ENCODE data around the gene PDSS1. TPM values are rescaled to one million over a fixed set of nuclear protein-coding genes. Genes with fewer than 3 reads are reported as not detected.

The PDSS1 gene
- polyA plus RNA-seq, 2 donors = 11.6 to 11.7 TPM

- Histone ChIP-seq H3K27me3 (ENCODE audit: control insufficient read depth in 1 of 2, insufficient read depth in 2 of 2, low read length in 2 of 2) (no peaks in the 10 kb centered on the region), H3K36me3 (ENCODE audit: control insufficient read depth in 2 of 2, insufficient read depth in 2 of 2, low read length in 1 of 2) (peaks cover 0 to 10% of the 10 kb centered on the region in 2 donors), H3K4me1 (ENCODE audit: control insufficient read depth in 2 of 2, insufficient read depth in 2 of 2, low read length in 1 of 2) (no peaks in the 10 kb centered on the region), H3K27ac (ENCODE audit: low read depth in 2 of 2, low read length in 1 of 2) (no peak overlapping the region), H3K4me3 (ENCODE audit: low read depth in 1 of 2, low read length in 2 of 2) (no peak overlapping the region), H3K9me3 (ENCODE audit: control insufficient read depth in 2 of 2, insufficient read depth in 1 of 2, low read depth in 1 of 2, low read length in 1 of 2) (no peaks in the 10 kb centered on the region)
- 88 to 90% methylated on average over 2 of the region's 2 CpGs for WGBS, 2 donors
Measured at GRCh38 chr10:26730552-26730951, 33.1 kb downstream of the PDSS1 start.

GRCh38 chr10:26733750-26734568, 36.5 kb downstream of the PDSS1 start:
- peaks cover 0 to 10% of the 10 kb centered on the region in 2 donors for H3K36me3 ChIP-seq (ENCODE audit: control insufficient read depth in 2 of 2, insufficient read depth in 2 of 2, low read length in 1 of 2)
- peak overlapping the region; percentile 24 to 83 for H3K27ac ChIP-seq (ENCODE audit: low read depth in 2 of 2, low read length in 1 of 2)
- WGBS, 2 donors = 62 to 67% methylated on average over 14 of the region's 14 CpGs
- no peaks in the 10 kb centered on the region for H3K27me3 ChIP-seq (ENCODE audit: control insufficient read depth in 1 of 2, insufficient read depth in 2 of 2, low read length in 2 of 2)
- H3K9me3 ChIP-seq (ENCODE audit: control insufficient read depth in 2 of 2, insufficient read depth in 1 of 2, low read depth in 1 of 2, low read length in 1 of 2) = no peaks in the 10 kb centered on the region
- no peak overlapping the region for H3K4me3 ChIP-seq (ENCODE audit: low read depth in 1 of 2, low read length in 2 of 2)
- H3K4me1 ChIP-seq (ENCODE audit: control insufficient read depth in 2 of 2, insufficient read depth in 2 of 2, low read length in 1 of 2) = no peaks in the 10 kb centered on the region

GRCh38 chr10:26735435-26735834, 37.9 kb downstream of the PDSS1 start:
- 84 to 92% methylated on average over 4 of the region's 4 CpGs for WGBS, 2 donors
- no peak overlapping the region for H3K27ac ChIP-seq (ENCODE audit: low read depth in 2 of 2, low read length in 1 of 2)
- no peaks in the 10 kb centered on the region for H3K4me1 ChIP-seq (ENCODE audit: control insufficient read depth in 2 of 2, insufficient read depth in 2 of 2, low read length in 1 of 2)
- no peaks in the 10 kb centered on the region for H3K27me3 ChIP-seq (ENCODE audit: control insufficient read depth in 1 of 2, insufficient read depth in 2 of 2, low read length in 2 of 2)
- H3K9me3 ChIP-seq (ENCODE audit: control insufficient read depth in 2 of 2, insufficient read depth in 1 of 2, low read depth in 1 of 2, low read length in 1 of 2) = no peaks in the 10 kb centered on the region
- peaks cover 0 to 10% of the 10 kb centered on the region in 2 donors for H3K36me3 ChIP-seq (ENCODE audit: control insufficient read depth in 2 of 2, insufficient read depth in 2 of 2, low read length in 1 of 2)
- H3K4me3 ChIP-seq (ENCODE audit: low read depth in 1 of 2, low read length in 2 of 2) = no peak overlapping the region

GRCh38 chr10:26737730-26738129, 40.2 kb downstream of the PDSS1 start:
- Histone ChIP-seq H3K4me3 (ENCODE audit: low read depth in 1 of 2, low read length in 2 of 2) (no peak overlapping the region), H3K27me3 (ENCODE audit: control insufficient read depth in 1 of 2, insufficient read depth in 2 of 2, low read length in 2 of 2) (no peaks in the 10 kb centered on the region), H3K27ac (ENCODE audit: low read depth in 2 of 2, low read length in 1 of 2) (no peak overlapping the region), H3K36me3 (ENCODE audit: control insufficient read depth in 2 of 2, insufficient read depth in 2 of 2, low read length in 1 of 2) (peaks cover 0 to 7% of the 10 kb centered on the region in 2 donors), H3K4me1 (ENCODE audit: control insufficient read depth in 2 of 2, insufficient read depth in 2 of 2, low read length in 1 of 2) (no peaks in the 10 kb centered on the region), H3K9me3 (ENCODE audit: control insufficient read depth in 2 of 2, insufficient read depth in 1 of 2, low read depth in 1 of 2, low read length in 1 of 2) (no peaks in the 10 kb centered on the region)
- 33 to 49% methylated on average over 1 of the region's 1 CpG for WGBS, 2 donors

- no peak overlapping the region for H3K27ac ChIP-seq (ENCODE audit: low read depth in 2 of 2, low read length in 1 of 2)
- H3K4me1 ChIP-seq (ENCODE audit: control insufficient read depth in 2 of 2, insufficient read depth in 2 of 2, low read length in 1 of 2) = no peaks in the 10 kb centered on the region
- H3K4me3 ChIP-seq (ENCODE audit: low read depth in 1 of 2, low read length in 2 of 2) = no peak overlapping the region
- H3K36me3 ChIP-seq (ENCODE audit: control insufficient read depth in 2 of 2, insufficient read depth in 2 of 2, low read length in 1 of 2) = peaks cover 1 to 6% of the 10 kb centered on the region in 2 donors
- 73% methylated on average over 5 of the region's 5 CpGs for WGBS, 2 donors
- no peaks in the 10 kb centered on the region for H3K9me3 ChIP-seq (ENCODE audit: control insufficient read depth in 2 of 2, insufficient read depth in 1 of 2, low read depth in 1 of 2, low read length in 1 of 2)
- no peaks in the 10 kb centered on the region for H3K27me3 ChIP-seq (ENCODE audit: control insufficient read depth in 1 of 2, insufficient read depth in 2 of 2, low read length in 2 of 2)
Measured at GRCh38 chr10:26738301-26738911, 40.9 kb downstream of the PDSS1 start.

GRCh38 chr10:26739071-26739631, 41.6 kb downstream of the PDSS1 start:
- H3K27ac ChIP-seq (ENCODE audit: low read depth in 2 of 2, low read length in 1 of 2) = no peak overlapping the region
- WGBS, 2 donors = 71 to 72% methylated on average over 6 of the region's 6 CpGs
- no peaks in the 10 kb centered on the region for H3K27me3 ChIP-seq (ENCODE audit: control insufficient read depth in 1 of 2, insufficient read depth in 2 of 2, low read length in 2 of 2)
- H3K4me3 ChIP-seq (ENCODE audit: low read depth in 1 of 2, low read length in 2 of 2) = no peak overlapping the region
- no peaks in the 10 kb centered on the region for H3K4me1 ChIP-seq (ENCODE audit: control insufficient read depth in 2 of 2, insufficient read depth in 2 of 2, low read length in 1 of 2)
- H3K9me3 ChIP-seq (ENCODE audit: control insufficient read depth in 2 of 2, insufficient read depth in 1 of 2, low read depth in 1 of 2, low read length in 1 of 2) = no peaks in the 10 kb centered on the region
- peaks cover 4 to 5% of the 10 kb centered on the region in 2 donors for H3K36me3 ChIP-seq (ENCODE audit: control insufficient read depth in 2 of 2, insufficient read depth in 2 of 2, low read length in 1 of 2)

- Histone ChIP-seq H3K36me3 (ENCODE audit: control insufficient read depth in 2 of 2, insufficient read depth in 2 of 2, low read length in 1 of 2) (peaks cover 4 to 5% of the 10 kb centered on the region in 2 donors), H3K4me3 (ENCODE audit: low read depth in 1 of 2, low read length in 2 of 2) (no peak overlapping the region), H3K9me3 (ENCODE audit: control insufficient read depth in 2 of 2, insufficient read depth in 1 of 2, low read depth in 1 of 2, low read length in 1 of 2) (no peaks in the 10 kb centered on the region), H3K27me3 (ENCODE audit: control insufficient read depth in 1 of 2, insufficient read depth in 2 of 2, low read length in 2 of 2) (no peaks in the 10 kb centered on the region), H3K27ac (ENCODE audit: low read depth in 2 of 2, low read length in 1 of 2) (no peak overlapping the region), H3K4me1 (ENCODE audit: control insufficient read depth in 2 of 2, insufficient read depth in 2 of 2, low read length in 1 of 2) (no peaks in the 10 kb centered on the region)
- WGBS, 2 donors = 97% methylated on average over 4 of the region's 4 CpGs
Measured at GRCh38 chr10:26741368-26741767, 43.9 kb downstream of the PDSS1 start.

- no peak overlapping the region for H3K27ac ChIP-seq (ENCODE audit: low read depth in 2 of 2, low read length in 1 of 2)
- H3K4me3 ChIP-seq (ENCODE audit: low read depth in 1 of 2, low read length in 2 of 2) = no peak overlapping the region
- H3K4me1 ChIP-seq (ENCODE audit: control insufficient read depth in 2 of 2, insufficient read depth in 2 of 2, low read length in 1 of 2) = no peaks in the 10 kb centered on the region
- H3K27me3 ChIP-seq (ENCODE audit: control insufficient read depth in 1 of 2, insufficient read depth in 2 of 2, low read length in 2 of 2) = no peaks in the 10 kb centered on the region
- H3K9me3 ChIP-seq (ENCODE audit: control insufficient read depth in 2 of 2, insufficient read depth in 1 of 2, low read depth in 1 of 2, low read length in 1 of 2) = no peaks in the 10 kb centered on the region
- H3K36me3 ChIP-seq (ENCODE audit: control insufficient read depth in 2 of 2, insufficient read depth in 2 of 2, low read length in 1 of 2) = peaks cover 4 to 5% of the 10 kb centered on the region in 2 donors
- WGBS, 2 donors = 84 to 87% methylated on average over 2 of the region's 2 CpGs
Measured at GRCh38 chr10:26743091-26743490, 45.6 kb downstream of the PDSS1 start.

GRCh38 chr10:26743841-26744240, 46.3 kb downstream of the PDSS1 start:
- Histone ChIP-seq H3K27ac (ENCODE audit: low read depth in 2 of 2, low read length in 1 of 2) (no peak overlapping the region), H3K9me3 (ENCODE audit: control insufficient read depth in 2 of 2, insufficient read depth in 1 of 2, low read depth in 1 of 2, low read length in 1 of 2) (no peaks in the 10 kb centered on the region), H3K4me1 (ENCODE audit: control insufficient read depth in 2 of 2, insufficient read depth in 2 of 2, low read length in 1 of 2) (no peaks in the 10 kb centered on the region), H3K27me3 (ENCODE audit: control insufficient read depth in 1 of 2, insufficient read depth in 2 of 2, low read length in 2 of 2) (no peaks in the 10 kb centered on the region), H3K36me3 (ENCODE audit: control insufficient read depth in 2 of 2, insufficient read depth in 2 of 2, low read length in 1 of 2) (peaks cover 4 to 5% of the 10 kb centered on the region in 2 donors), H3K4me3 (ENCODE audit: low read depth in 1 of 2, low read length in 2 of 2) (no peak overlapping the region)
- WGBS, 2 donors = 71 to 78% methylated on average over 1 of the region's 1 CpG
